Right atrium auricular region (tissue), 2 donors: ENCODE data around the gene SRSF10. TPM values are rescaled to one million over a fixed set of nuclear protein-coding genes. Genes with fewer than 3 reads are reported as not detected.
A peak's percentile ranks its signal among the peaks of the same experiment; 100 is the strongest.
"Not testable (repeated sequence)": the region's sequence is repeated elsewhere in the genome, so short reads cannot be mapped to it uniquely, and the experiment has no call there.

Experiments
- DNase-seq: peaks from one replicate; pipeline ENCODE4 v3.0.0-alpha.2; 2019; ENCODE audit warnings: low spot score
- H3K27ac ChIP-seq, 2 donors: fragments of 200-600 bp; sonication (generic); 1 replicate in 1 of 2; 2 replicates in 1 of 2; pipeline ENCODE4 v1.5.1; 2016 to 2019
- H3K27me3 ChIP-seq, 2 donors: fragments of 200-600 bp; sonication (generic); one replicate each; pipeline versions ENCODE4 v1.5.1 to v1.6.0; 2017 to 2019
- H3K36me3 ChIP-seq: fragments of 200-600 bp; sonication (generic); one replicate; pipeline ENCODE4 v1.5.1; 2016
- H3K4me1 ChIP-seq, 2 donors: fragments of 200-600 bp; sonication (generic); one replicate each; pipeline versions ENCODE4 v1.5.1 to v1.6.0; 2017 to 2019
- H3K4me3 ChIP-seq, 2 donors: fragments of 200-600 bp; sonication (generic); 1 replicate in 1 of 2; 2 replicates in 1 of 2; pipeline ENCODE4 v1.5.1; 2017 to 2019; ENCODE audit warnings: mild to moderate bottlenecking in 1 of 2, moderate library complexity in 1 of 2
- H3K9me3 ChIP-seq, 2 donors: fragments of 200-600 bp; sonication (generic); one replicate each; pipeline ENCODE4 v1.5.1; 2019
- total RNA-seq, 2 donors: library from RNA; depleted of rRNA; stranded (reverse); fragments of >200 nt; gene quantifications; one replicate each; pipeline ENCODE4 v1.1.0, GENCODE V29; 2016
- TF ChIP-seq, protein P1 (sequence below), 2 donors: fragments of 200-600 bp; sonication (generic); IDR thresholded peaks; one replicate each; pipeline ENCODE4 v1.5.1; 2019; ENCODE audit warnings: antibody characterized with exemption in 2 of 2

Gene SRSF10
- total RNA-seq, 2 donors from 2014 or later, result 38.6 to 43.1 TPM

DNA sequence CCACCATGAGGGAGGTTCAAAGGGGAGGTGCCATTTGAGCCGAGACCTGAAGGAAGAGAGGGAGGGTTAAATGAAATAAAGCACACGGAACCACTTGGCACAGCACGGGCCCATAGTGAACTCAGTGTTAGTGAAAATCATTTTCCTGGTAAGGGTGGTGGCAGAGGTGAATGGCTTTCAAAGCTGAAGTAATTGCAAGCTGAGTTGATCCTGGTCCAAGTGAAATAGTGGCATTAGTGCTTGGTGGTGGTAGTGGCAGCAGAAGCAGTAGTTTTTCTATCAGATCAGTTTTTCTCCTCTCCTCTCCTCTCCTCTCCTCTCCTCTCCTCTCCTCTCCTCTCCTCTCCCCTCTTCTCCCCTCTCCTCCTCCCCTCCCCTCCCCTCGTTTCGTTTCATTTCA is 30.5 kb upstream of the SRSF10 start:
- TF ChIP-seq, protein P1, sequence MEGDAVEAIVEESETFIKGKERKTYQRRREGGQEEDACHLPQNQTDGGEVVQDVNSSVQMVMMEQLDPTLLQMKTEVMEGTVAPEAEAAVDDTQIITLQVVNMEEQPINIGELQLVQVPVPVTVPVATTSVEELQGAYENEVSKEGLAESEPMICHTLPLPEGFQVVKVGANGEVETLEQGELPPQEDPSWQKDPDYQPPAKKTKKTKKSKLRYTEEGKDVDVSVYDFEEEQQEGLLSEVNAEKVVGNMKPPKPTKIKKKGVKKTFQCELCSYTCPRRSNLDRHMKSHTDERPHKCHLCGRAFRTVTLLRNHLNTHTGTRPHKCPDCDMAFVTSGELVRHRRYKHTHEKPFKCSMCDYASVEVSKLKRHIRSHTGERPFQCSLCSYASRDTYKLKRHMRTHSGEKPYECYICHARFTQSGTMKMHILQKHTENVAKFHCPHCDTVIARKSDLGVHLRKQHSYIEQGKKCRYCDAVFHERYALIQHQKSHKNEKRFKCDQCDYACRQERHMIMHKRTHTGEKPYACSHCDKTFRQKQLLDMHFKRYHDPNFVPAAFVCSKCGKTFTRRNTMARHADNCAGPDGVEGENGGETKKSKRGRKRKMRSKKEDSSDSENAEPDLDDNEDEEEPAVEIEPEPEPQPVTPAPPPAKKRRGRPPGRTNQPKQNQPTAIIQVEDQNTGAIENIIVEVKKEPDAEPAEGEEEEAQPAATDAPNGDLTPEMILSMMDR (IDR thresholded peaks at IDR 0.05), result no peak
- H3K27me3 ChIP-seq, result no peaks in the 10 kb centered on the region

DNA sequence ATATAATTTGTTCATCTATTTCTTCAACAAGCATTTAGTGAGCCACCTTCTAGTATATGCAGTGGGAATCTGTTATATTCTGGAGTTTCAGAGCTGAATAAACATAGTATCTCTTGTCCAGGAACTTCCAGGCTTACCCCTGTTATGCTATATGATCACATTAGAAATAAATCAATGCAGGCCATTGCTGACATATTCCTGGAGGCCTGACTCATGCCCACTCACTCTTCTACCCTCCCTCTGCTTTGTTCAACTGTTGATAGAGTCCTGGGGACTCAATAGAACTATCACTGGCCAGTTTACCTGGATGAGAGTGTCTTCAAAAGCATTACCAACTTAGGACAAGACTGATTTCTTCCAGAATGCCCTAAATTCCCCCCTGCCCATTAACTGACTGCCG is 29.3 kb upstream of the SRSF10 start:
- TF ChIP-seq, protein P1 (IDR thresholded peaks at IDR 0.05), result no peak
- Histone ChIP-seq H3K4me3 (no peak overlapping the region), H3K4me1 (peaks cover 0 to 8% of the 10 kb centered on the region in 2 donors), H3K36me3 (no peaks in the 10 kb centered on the region), H3K27me3 (no peaks in the 10 kb centered on the region), H3K9me3 (peaks cover 0 to 9% of the 10 kb centered on the region in 2 donors), H3K27ac (no peak overlapping the region)
- no peak for DNase-seq

More for the DNA sequence above, 30.5 kb upstream of the SRSF10 start:
- Histone ChIP-seq H3K27ac (no peak overlapping the region), H3K4me3 (no peak overlapping the region), H3K4me1 (peaks cover 0 to 14% of the 10 kb centered on the region in 2 donors), H3K9me3 (peaks cover 0 to 9% of the 10 kb centered on the region in 2 donors), H3K36me3 (no peaks in the 10 kb centered on the region)
- DNase-seq, result no peak

DNA sequence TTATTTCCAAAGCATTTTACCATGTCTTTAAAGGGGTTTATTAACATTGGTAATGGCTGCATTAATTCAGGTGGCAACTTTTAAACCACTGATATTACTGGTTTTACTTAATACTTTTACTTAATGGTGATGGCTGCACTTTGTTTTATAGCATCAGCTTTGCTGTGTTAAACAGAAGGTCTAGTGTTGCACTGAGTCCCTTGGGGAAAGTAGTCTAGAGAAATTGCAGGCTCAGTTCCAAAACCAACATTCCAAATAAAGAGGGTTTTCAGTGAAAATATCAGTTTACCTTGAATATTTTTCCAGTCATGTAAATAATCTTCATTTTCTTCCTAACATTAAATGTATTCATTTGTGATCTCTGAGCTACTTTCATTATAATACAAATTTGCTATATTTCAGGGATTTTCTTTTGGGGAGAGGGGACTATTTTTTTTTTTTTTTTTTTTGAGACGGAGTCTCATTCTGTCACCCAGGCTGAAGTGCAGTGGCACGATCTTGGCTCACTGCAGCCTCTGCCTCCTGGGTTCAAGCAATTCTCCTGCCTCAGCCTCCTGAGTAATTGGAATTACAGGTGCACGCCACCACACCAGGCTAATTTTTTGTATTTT is 28.6 kb upstream of the SRSF10 start:
- H3K4me1 ChIP-seq, H3K36me3 ChIP-seq, H3K9me3 ChIP-seq, H3K27me3 ChIP-seq, H3K4me3 ChIP-seq, DNase-seq: not testable (repeated sequence)
- peak overlapping the region in 1 of 2 donors; percentile 35 for H3K27ac ChIP-seq

GRCh38 chr1:24007079-24007478 is 27.0 kb upstream of the SRSF10 start:
- Histone ChIP-seq H3K27me3 (no peaks in the 10 kb centered on the region), H3K9me3 (peaks cover 0 to 9% of the 10 kb centered on the region in 2 donors), H3K4me1 (peaks cover 0 to 8% of the 10 kb centered on the region in 2 donors), H3K4me3 (no peak overlapping the region), H3K36me3 (no peaks in the 10 kb centered on the region), H3K27ac (no peak overlapping the region)
- TF ChIP-seq, protein P1 (IDR thresholded peaks at IDR 0.05), result no peak
- no peak for DNase-seq

DNA sequence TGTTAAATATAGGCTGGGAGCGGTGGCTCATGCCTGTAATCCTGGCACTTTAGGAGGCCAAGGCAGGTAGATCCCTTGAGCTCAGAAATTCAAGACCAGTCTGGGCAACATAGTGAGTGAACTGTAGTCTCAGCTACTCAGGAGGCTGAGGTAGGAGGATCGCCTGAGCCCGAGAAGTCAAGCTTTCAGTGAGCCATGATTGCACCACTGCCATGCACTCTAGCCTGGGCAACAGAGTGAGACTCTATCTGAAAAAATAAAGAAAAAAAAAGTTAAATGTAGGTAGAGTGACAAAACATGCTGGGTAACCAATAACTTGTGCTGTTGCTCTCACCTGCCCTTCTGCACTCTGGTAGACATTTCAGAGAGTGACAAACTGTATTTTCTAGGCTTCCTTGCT is 25.0 kb upstream of the SRSF10 start:
- no peak overlapping the region for H3K4me3 ChIP-seq
- H3K27ac ChIP-seq, result no peak overlapping the region
- H3K9me3 ChIP-seq, result peaks cover 0 to 9% of the 10 kb centered on the region in 2 donors
- H3K27me3 ChIP-seq, result no peaks in the 10 kb centered on the region
- DNase-seq, result no peak
- no peaks in the 10 kb centered on the region for H3K36me3 ChIP-seq
- TF ChIP-seq, protein P1 (IDR thresholded peaks at IDR 0.05), result no peak
- H3K4me1 ChIP-seq, result peaks cover 0 to 8% of the 10 kb centered on the region in 2 donors

DNA sequence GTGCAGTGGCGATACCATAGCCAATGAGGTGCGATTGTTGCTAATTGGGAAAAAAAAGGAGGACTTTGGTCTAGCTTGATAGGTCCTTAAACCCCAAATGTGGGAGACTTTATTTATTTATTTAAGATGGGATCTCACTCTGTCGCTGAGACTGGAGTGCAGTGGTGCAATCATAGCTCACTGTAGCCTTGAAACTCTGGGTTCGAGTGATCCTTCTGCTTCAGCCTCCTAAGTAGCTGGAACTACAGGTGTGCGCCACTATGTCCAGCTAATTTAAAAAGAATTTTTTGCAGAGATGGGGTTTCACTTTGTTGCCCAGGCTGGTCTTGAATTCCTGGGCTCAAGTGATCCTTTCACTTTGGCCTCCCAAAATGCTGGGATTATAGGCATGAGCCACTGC is 24.0 kb upstream of the SRSF10 start:
- TF ChIP-seq, protein P1 (IDR thresholded peaks at IDR 0.05), result no peak
- H3K27ac ChIP-seq, result no peak overlapping the region
- H3K36me3 ChIP-seq, result no peaks in the 10 kb centered on the region
- H3K4me1 ChIP-seq, result peaks cover 0 to 8% of the 10 kb centered on the region in 2 donors
- H3K4me3 ChIP-seq, result no peak overlapping the region
- H3K27me3 ChIP-seq, result no peaks in the 10 kb centered on the region
- peaks cover 0 to 9% of the 10 kb centered on the region in 2 donors for H3K9me3 ChIP-seq
- DNase-seq, result no peak
